AG09319 (cell line): ENCODE measurements around the gene PLCG1.

ENCODE experiments used
- DNase-seq: peaks from one replicate; pipeline ENCODE4 v3.0.0-alpha.2; 2010; ENCODE audit warnings: low read depth; ENCODE audit errors: extremely low read depth
- TF ChIP-seq, protein P1 (sequence below): IDR thresholded peaks from 2 replicates; pipeline ENCODE4 v1.5.1; 2011; ENCODE audit warnings: low read depth, mild to moderate bottlenecking, inconsistent platforms, low read length, moderate library complexity

The PLCG1 gene

DNA sequence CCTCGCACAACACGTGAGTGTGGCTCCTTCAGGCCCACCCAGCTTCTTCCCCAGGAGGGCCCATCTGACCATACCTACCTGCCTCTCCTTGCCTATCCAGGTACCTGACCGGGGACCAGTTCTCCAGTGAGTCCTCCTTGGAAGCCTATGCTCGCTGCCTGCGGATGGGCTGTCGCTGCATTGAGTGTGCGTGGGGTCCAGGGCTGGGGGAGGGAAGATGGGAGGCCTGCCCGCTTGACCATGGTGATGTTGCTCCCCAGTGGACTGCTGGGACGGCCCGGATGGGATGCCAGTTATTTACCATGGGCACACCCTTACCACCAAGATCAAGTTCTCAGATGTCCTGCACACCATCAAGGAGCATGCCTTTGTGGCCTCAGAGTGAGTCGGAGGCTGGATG is 26.5 kb downstream of the PLCG1 start:
- TF ChIP-seq, protein P1, sequence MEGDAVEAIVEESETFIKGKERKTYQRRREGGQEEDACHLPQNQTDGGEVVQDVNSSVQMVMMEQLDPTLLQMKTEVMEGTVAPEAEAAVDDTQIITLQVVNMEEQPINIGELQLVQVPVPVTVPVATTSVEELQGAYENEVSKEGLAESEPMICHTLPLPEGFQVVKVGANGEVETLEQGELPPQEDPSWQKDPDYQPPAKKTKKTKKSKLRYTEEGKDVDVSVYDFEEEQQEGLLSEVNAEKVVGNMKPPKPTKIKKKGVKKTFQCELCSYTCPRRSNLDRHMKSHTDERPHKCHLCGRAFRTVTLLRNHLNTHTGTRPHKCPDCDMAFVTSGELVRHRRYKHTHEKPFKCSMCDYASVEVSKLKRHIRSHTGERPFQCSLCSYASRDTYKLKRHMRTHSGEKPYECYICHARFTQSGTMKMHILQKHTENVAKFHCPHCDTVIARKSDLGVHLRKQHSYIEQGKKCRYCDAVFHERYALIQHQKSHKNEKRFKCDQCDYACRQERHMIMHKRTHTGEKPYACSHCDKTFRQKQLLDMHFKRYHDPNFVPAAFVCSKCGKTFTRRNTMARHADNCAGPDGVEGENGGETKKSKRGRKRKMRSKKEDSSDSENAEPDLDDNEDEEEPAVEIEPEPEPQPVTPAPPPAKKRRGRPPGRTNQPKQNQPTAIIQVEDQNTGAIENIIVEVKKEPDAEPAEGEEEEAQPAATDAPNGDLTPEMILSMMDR = no peak
- no peak for DNase-seq

DNA sequence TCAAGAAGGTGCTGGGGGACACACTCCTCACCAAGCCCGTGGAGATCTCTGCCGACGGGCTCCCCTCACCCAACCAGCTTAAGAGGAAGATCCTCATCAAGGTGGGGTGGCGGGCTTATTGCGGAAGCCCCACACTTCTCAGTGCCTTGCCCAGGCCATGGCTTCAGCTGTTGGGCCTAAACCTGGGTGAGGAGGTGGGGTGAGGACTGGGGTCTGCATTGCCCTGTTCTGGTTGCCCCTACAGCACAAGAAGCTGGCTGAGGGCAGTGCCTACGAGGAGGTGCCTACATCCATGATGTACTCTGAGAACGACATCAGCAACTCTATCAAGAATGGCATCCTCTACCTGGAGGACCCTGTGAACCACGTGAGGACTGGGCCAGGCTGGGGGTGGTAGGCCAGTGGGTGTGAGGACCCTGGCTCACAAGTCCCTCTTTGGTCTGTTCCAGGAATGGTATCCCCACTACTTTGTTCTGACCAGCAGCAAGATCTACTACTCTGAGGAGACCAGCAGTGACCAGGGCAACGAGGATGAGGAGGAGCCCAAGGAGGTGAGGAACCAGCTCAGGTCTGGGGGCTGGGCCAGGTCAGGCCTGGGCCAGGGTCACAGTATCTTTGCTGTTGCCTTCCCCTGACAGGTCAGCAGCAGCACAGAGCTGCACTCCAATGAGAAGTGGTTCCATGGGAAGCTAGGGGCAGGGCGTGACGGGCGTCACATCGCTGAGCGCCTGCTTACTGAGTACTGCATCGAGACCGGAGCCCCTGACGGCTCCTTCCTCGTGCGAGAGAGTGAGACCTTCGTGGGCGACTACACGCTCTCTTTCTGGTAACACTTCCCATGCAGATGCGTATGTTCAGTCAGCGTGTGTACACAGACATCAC is 27.9 kb downstream of the PLCG1 start:
- TF ChIP-seq, protein P1 = no peak
- no peak for DNase-seq

DNA sequence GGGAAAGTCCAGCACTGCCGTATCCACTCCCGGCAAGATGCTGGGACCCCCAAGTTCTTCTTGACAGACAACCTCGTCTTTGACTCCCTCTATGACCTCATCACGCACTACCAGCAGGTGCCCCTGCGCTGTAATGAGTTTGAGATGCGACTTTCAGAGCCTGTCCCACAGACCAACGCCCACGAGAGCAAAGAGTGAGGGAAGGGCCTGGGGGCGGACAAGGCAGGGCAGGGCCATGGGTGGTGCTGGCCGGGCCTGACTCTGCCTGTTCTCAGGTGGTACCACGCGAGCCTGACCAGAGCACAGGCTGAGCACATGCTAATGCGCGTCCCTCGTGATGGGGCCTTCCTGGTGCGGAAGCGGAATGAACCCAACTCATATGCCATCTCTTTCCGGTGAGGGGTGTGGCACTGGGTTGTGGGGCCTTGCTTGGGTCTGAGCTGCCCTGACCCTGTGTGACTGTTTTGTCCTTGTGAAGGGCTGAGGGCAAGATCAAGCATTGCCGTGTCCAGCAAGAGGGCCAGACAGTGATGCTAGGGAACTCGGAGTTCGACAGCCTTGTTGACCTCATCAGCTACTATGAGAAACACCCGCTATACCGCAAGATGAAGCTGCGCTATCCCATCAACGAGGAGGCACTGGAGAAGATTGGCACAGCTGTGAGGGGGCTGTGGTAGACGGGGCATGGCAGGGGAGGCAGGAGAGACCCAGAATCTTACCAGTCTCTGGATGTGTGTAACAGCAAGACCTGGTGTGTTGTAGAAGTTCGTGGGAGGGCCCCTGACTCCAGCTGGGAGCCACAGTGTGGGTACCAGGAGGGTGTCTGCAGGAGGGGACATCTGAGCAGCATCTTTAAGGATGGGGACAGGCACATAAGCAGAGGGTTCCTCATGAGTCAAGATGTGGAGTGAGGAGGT is 29.1 kb downstream of the PLCG1 start:
- TF ChIP-seq, protein P1 = no peak

DNA sequence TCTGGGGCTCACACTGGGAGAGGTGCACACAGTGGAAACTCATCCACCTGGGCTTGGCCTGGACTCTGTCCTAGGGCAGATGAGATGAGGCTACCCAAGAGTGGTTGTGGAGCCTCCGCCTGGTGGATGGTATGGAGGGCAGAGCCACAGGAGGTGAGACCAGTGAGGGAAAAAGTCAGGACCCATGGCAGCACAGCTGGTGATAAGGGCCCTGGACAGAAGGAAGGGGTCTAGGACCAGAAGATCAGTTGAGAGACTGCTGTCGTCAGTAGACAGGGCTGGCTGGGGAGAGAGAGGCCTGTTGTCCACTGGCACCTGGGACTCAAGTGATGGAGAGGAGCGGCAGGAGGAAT is 29.8 kb downstream of the PLCG1 start:
- no peak for DNase-seq
- TF ChIP-seq, protein P1 = no peak

More for the DNA sequence above, 29.1 kb downstream of the PLCG1 start:
- DNase-seq = no peak

DNA sequence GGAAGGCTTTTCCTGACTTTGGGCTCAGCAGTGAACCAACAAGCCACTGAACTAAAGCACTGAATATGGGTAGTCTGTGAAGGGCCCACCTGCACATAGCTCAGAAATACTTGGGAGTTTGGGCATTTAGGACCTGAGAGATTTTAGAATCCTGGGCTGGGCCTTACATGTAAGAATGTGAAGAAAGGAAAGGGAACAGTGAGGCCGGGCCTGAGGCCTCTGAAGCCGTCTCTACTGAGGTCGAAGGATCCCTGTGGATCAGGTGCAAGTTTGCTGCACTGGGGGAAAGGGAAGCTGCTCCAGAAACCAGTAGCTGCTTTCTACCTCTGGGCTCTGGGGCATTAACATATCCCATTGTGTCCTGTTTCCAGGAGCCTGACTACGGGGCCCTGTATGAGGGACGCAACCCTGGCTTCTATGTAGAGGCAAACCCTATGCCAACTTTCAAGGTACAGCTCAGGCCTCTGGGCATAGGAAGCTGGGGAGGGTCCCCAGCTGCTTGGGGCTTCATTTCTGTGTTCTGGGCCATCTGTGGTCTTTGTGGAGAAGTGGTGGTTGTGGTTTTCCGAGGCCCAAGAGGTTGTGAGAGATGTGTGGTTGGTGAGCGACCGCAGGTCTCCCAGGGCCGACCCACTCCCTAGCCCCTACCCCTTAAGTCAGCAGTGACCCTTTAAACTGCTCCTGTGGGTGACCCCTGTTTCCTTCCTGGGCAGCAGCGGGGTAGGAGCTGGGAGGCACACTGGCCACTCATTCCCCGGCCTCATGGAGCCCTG is 30.3 kb downstream of the PLCG1 start:
- DNase-seq = no peak
- TF ChIP-seq, protein P1 = no peak

DNA sequence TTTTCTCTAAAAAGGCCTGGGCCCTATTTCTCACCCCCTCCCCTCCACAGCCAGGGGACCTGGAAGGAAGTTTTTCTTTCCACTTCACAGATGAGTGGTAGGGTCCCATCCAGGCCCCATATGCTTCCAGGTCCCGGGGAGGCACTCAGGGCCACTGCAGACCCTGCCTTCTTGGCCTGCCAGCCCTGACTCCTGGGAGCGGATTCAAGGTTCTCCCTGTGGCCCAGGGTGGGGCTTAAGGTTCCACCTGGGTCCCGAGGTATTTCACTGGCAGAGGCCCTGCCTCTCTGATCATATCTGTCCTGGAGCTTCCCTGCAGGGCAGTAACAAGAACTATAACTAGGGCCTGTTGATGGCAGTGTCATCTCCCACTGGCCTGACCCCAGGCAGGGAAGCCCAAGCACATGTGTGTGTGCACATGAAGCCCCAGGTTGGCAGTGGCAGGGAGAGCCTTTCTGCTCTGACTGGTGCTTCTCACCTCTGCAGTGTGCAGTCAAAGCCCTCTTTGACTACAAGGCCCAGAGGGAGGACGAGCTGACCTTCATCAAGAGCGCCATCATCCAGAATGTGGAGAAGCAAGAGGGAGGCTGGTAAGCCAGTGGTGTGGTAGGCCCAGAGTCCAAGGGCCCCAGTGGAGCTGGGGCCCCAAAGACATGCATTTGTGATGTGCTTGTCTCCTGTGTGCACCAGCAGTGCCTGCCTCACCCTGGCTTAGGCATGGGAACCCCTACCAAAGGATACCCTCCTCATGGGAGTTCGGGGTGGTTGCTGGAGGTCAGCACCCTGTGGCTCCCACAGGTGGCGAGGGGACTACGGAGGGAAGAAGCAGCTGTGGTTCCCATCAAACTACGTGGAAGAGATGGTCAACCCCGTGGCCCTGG is 31.2 kb downstream of the PLCG1 start:
- TF ChIP-seq, protein P1 = no peak

More for the DNA sequence above, 31.2 kb downstream of the PLCG1 start:
- DNase-seq = no peak
